Upper lobe of right lung (tissue), 1 donor: ENCODE measurements around the gene RBM41. TPM values are rescaled to one million over a fixed set of nuclear protein-coding genes. Genes with fewer than 3 reads are reported as not detected.

Experiments
- total RNA-seq: library from RNA; stranded (reverse); fragmentation: NEBNext Ultra II Directional; extraction: Animal tissue kit (Norgen Biotek cat#: 25700); gene quantifications from one replicate; pipeline ENCODE4 v1.2.1, GENCODE V29; 2021
- donor health status: DM: no; HTN: yes; CAD: no; lungs with severe emphysema.

The RBM41 gene
- total RNA-seq, 1 donor from 2014 or later = 18.0 TPM

Other genes starting within 250 kb of the RBM41 start
- gene RIPPLY1, start 215.5 kb downstream of the RBM41 start, total RNA-seq = not detected
- 0.61 TPM for gene CLDN2, start 198.4 kb downstream of the RBM41 start, total RNA-seq
- gene MORC4, start 118.6 kb downstream of the RBM41 start, total RNA-seq = 16.3 TPM
- 0.78 TPM for gene NUP62CL, start 87.6 kb upstream of the RBM41 start, total RNA-seq
- not detected for gene DNAAF6, start 87.8 kb upstream of the RBM41 start, total RNA-seq